Suprapubic skin (tissue), 4 donors: Measurements from ENCODE around the gene MPV17L2.

Source experiments
- EP300 ChIP-seq: sonication (generic); formaldehyde crosslinking; IDR thresholded peaks from one replicate; pipeline ENCODE4 v1.6.1; 2017; ENCODE audit warnings: antibody characterized with exemption
- POLR2A ChIP-seq, 2 donors: fragments of 450-650 bp; IDR thresholded peaks; one replicate each; pipeline ENCODE4 v1.6.1; 2017; ENCODE audit warnings: antibody characterized with exemption in 2 of 2, mild to moderate bottlenecking in 2 of 2, moderate library complexity in 2 of 2
- POLR2AphosphoS5 ChIP-seq, 3 donors: sonication (generic); formaldehyde crosslinking; IDR thresholded peaks; one replicate each; pipeline ENCODE4 v1.6.1; 2017; ENCODE audit warnings: antibody characterized with exemption in 3 of 3
- TF ChIP-seq, protein P1 (sequence below), 2 donors: fragments of 200-600 bp in 1 of 2; fragments of 450-650 bp in 1 of 2; sonication (generic) in 1 of 2; IDR thresholded peaks; one replicate each; pipeline ENCODE4 v1.5.1; 2016 to 2019; ENCODE audit warnings: antibody characterized with exemption in 2 of 2, mild to moderate bottlenecking in 1 of 2, moderate library complexity in 1 of 2

- no peak for TF ChIP-seq POLR2A (IDR thresholded peaks at IDR 0.05)
- TF ChIP-seq, protein P1, sequence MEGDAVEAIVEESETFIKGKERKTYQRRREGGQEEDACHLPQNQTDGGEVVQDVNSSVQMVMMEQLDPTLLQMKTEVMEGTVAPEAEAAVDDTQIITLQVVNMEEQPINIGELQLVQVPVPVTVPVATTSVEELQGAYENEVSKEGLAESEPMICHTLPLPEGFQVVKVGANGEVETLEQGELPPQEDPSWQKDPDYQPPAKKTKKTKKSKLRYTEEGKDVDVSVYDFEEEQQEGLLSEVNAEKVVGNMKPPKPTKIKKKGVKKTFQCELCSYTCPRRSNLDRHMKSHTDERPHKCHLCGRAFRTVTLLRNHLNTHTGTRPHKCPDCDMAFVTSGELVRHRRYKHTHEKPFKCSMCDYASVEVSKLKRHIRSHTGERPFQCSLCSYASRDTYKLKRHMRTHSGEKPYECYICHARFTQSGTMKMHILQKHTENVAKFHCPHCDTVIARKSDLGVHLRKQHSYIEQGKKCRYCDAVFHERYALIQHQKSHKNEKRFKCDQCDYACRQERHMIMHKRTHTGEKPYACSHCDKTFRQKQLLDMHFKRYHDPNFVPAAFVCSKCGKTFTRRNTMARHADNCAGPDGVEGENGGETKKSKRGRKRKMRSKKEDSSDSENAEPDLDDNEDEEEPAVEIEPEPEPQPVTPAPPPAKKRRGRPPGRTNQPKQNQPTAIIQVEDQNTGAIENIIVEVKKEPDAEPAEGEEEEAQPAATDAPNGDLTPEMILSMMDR (IDR thresholded peaks at IDR 0.05): no peak
- TF ChIP-seq POLR2AphosphoS5 (IDR thresholded peaks at IDR 0.05): no peak
- TF ChIP-seq EP300: no peak
These were observed 32.3 kb downstream of the MPV17L2 start for GRCh38 chr19:18225355-18225701.
